Thyroid gland (tissue), 4 donors: ENCODE results near the gene TBXAS1.

Experiments
- POLR2A ChIP-seq, 2 donors: fragments of 450-650 bp; IDR thresholded peaks; one replicate each; pipeline ENCODE4 v1.6.1; 2017; ENCODE audit warnings: antibody characterized with exemption in 2 of 2, mild to moderate bottlenecking in 2 of 2, moderate library complexity in 1 of 2
- TF ChIP-seq, protein P1 (sequence below), 6 experiments: fragments of 200-600 bp in 3 of 6; fragments of 450-650 bp in 3 of 6; sonication (generic) in 3 of 6; IDR thresholded peaks; one replicate each; pipeline ENCODE4 v1.5.1; 2016 to 2019; ENCODE audit warnings: antibody characterized with exemption in 6 of 6, mild to moderate bottlenecking in 2 of 6, inconsistent platforms in 1 of 6, moderate library complexity in 1 of 6

GRCh38 chr7:139850906-139851305 lies 21.8 kb downstream of the TBXAS1 start:
- TF ChIP-seq, protein P1, sequence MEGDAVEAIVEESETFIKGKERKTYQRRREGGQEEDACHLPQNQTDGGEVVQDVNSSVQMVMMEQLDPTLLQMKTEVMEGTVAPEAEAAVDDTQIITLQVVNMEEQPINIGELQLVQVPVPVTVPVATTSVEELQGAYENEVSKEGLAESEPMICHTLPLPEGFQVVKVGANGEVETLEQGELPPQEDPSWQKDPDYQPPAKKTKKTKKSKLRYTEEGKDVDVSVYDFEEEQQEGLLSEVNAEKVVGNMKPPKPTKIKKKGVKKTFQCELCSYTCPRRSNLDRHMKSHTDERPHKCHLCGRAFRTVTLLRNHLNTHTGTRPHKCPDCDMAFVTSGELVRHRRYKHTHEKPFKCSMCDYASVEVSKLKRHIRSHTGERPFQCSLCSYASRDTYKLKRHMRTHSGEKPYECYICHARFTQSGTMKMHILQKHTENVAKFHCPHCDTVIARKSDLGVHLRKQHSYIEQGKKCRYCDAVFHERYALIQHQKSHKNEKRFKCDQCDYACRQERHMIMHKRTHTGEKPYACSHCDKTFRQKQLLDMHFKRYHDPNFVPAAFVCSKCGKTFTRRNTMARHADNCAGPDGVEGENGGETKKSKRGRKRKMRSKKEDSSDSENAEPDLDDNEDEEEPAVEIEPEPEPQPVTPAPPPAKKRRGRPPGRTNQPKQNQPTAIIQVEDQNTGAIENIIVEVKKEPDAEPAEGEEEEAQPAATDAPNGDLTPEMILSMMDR (IDR thresholded peaks at IDR 0.05): no peak
- no peak for TF ChIP-seq POLR2A (IDR thresholded peaks at IDR 0.05)
